22Rv1 (cell line): Measurements from ENCODE around the gene ANKRD17.

ENCODE experiments used
- H3K27ac ChIP-seq: fragments of 450-650 bp; 2 replicates; pipeline ENCODE4 v1.5.1; 2017
- CTCF ChIP-seq: fragments of 450-650 bp; IDR thresholded peaks from 2 replicates; pipeline ENCODE4 v1.5.1; 2017; ENCODE audit warnings: mild to moderate bottlenecking
- ZFX ChIP-seq: fragments of 450-650 bp; IDR thresholded peaks from 2 replicates; pipeline ENCODE4 v1.6.1; 2017; ENCODE audit warnings: antibody characterized with exemption, borderline replicate concordance

Gene ANKRD17

GRCh38 chr4:73092868-73093267 lies 165.7 kb downstream of the ANKRD17 start:
- no peak for TF ChIP-seq CTCF
- TF ChIP-seq ZFX: no peak
- no peak overlapping the region for H3K27ac ChIP-seq

- no peak for TF ChIP-seq CTCF
- no peak for TF ChIP-seq ZFX
- H3K27ac ChIP-seq: no peak overlapping the region
Measured at GRCh38 chr4:73090738-73091137, 167.9 kb downstream of the ANKRD17 start.

GRCh38 chr4:73087871-73088270 lies 170.7 kb downstream of the ANKRD17 start:
- no peak for TF ChIP-seq CTCF
- TF ChIP-seq ZFX: no peak
- peak overlapping the region; percentile 35; the same call in 1 of the 2 replicates for H3K27ac ChIP-seq

DNA sequence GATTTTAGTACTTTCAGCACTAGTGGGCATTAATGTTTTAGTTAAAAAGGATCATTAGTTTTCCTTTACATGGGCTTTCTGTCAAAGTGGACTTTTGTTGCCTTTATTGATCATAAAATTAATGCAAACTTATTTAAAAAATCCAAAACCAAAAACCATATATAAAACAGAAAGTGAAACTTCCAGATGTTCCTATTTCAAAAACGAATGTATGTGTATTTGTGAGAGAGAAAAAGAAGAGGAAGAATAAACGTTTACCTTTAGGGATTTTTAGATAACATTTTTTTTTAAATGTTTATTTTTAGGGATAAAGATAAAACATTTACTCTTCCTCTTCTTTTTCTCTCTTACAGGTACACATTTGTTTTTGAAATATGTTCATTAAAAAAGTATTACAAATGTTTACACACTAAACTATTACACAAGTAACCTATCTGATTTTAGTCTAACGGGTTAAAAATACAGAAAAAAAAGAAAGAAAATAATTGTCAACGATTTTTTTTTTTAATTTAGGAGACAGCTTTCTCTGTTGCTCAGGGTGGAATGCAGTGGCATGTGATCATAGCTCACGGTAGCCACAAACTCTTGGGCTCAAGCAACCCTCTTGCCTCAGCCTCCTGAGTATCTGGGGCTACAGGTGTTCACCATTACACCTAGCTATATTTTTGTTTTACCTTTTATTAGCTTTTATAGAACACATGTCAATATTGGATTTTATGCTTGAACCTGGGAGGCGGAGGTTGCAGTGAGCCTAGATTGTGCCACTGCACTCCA lies 172.3 kb downstream of the ANKRD17 start:
- no peak overlapping the region for H3K27ac ChIP-seq
- TF ChIP-seq ZFX (no peak), CTCF (no peak)

DNA sequence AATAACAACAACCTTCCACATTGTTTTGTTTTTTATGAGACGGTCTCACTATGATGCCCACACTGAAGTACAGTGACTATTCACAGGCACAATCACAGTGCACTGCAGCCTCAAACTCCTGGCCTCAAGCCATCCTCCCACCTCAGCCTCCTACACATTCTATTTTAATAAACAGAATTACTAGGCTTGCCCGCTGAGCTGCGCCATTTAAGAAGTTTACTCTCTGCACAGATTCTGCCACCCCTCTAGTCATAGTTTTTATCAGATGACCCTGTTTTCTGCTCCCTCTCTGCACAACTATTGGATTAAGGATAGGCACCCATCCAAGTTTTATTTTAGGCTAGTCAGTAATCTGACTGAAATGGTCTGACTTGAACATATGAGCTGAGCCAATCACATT lies 177.8 kb downstream of the ANKRD17 start:
- TF ChIP-seq ZFX: no peak
- TF ChIP-seq CTCF: no peak
- no peak overlapping the region; the same call in 1 of the 2 replicates for H3K27ac ChIP-seq

- no peak overlapping the region for H3K27ac ChIP-seq
- TF ChIP-seq ZFX (no peak), CTCF (no peak)
Measured at GRCh38 chr4:73075832-73076231, 182.8 kb downstream of the ANKRD17 start.

DNA sequence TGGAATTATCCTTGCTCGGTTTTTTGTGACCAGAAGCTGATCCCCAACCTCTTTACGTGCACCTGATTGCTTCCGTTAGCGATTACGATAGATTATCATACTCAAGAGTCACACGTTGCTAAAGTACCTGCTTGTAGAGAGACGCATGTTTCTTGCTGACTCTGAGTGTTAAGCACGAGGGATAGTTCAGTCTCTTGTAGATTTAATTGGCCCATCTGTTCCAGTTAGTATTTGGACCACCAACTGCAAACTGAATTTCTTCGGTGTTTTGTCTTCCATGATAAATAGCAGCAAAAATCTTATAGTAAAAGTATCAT lies 188.6 kb downstream of the ANKRD17 start:
- no peak for TF ChIP-seq CTCF
- TF ChIP-seq ZFX: no peak

More for the DNA sequence above, 188.6 kb downstream of the ANKRD17 start:
- peak overlapping the region; percentile 97 for H3K27ac ChIP-seq
